BLaER1 treated with 17β-estradiol and CSF1 and Interleukin-3, amounts not matched to agents 10 nM and 100 nM (cell line): ENCODE data around the gene ADGRD1.

Experiments
- H3K27ac ChIP-seq, 11 experiments: shearing (Covaris generic); formaldehyde crosslinking; 2 replicates each; pipeline ENCODE4 v1.8.1; 2022
- H3K27me3 ChIP-seq, 11 experiments: shearing (Covaris generic); formaldehyde crosslinking; 2 replicates each; pipeline ENCODE4 v1.8.1; 2022
- H3K36me3 ChIP-seq, 11 experiments: shearing (Covaris generic); formaldehyde crosslinking; 2 replicates each; pipeline ENCODE4 v1.8.1; 2022
- H3K4me1 ChIP-seq, 10 experiments: shearing (Covaris generic); formaldehyde crosslinking; 2 replicates each; pipeline ENCODE4 v1.8.1; 2022
- H3K4me2 ChIP-seq, 11 experiments: shearing (Covaris generic); formaldehyde crosslinking; 2 replicates each; pipeline ENCODE4 v1.8.1; 2022
- H3K4me3 ChIP-seq, 10 experiments: shearing (Covaris generic); formaldehyde crosslinking; 2 replicates each; pipeline ENCODE4 v1.8.1; 2022
- H3K9ac ChIP-seq, 11 experiments: shearing (Covaris generic); formaldehyde crosslinking; 2 replicates each; pipeline ENCODE4 v1.8.1; 2022
- H3K9me3 ChIP-seq, 11 experiments: shearing (Covaris generic); formaldehyde crosslinking; replicated peaks in 1 of 11; 2 replicates each; pipeline ENCODE4 v1.8.1; 2022
- H4K20me1 ChIP-seq, 11 experiments: shearing (Covaris generic); formaldehyde crosslinking; 2 replicates each; pipeline ENCODE4 v1.8.1; 2022
- Cebpa-rat ChIP-seq, 11 experiments: shearing (Covaris generic); IDR thresholded peaks; 2 replicates each; pipeline ENCODE4 v1.8.1; 2022

Gene ADGRD1

GRCh38 chr12:130919086-130919485 is 34.6 kb upstream of the ADGRD1 start:
- Histone ChIP-seq H4K20me1 (no peaks in the 10 kb centered on the region; a peak in 1 of 22 replicates), H3K4me2 (no peak overlapping the region), H3K27me3 (peaks cover 0 to 8% (median 0%) of the 10 kb centered on the region in 11 experiments; a peak in 2 of 22 replicates), H3K9me3 (peaks cover 0 to 14% (median 8%) of the 10 kb centered on the region in 11 experiments; a peak in 12 of 22 replicates), H3K36me3 (no peaks in the 10 kb centered on the region), H3K27ac (no peak overlapping the region), H3K4me1 (peaks cover 5 to 29% (median 23%) of the 10 kb centered on the region in 10 experiments; a peak in 19 of 20 replicates), H3K4me3 (no peak overlapping the region), H3K9ac (no peak overlapping the region)
- no peak for TF ChIP-seq Cebpa-rat (IDR thresholded peaks at IDR 0.05)

GRCh38 chr12:130920119-130920703 is 33.5 kb upstream of the ADGRD1 start:
- Histone ChIP-seq H3K9me3 (peaks cover 0 to 14% (median 8%) of the 10 kb centered on the region in 11 experiments; a peak in 12 of 22 replicates), H3K4me2 (no peak overlapping the region)

GRCh38 chr12:130920723-130921381 is 32.9 kb upstream of the ADGRD1 start:
- Histone ChIP-seq H4K20me1 (no peaks in the 10 kb centered on the region; a peak in 1 of 22 replicates), H3K4me2 (no peak overlapping the region), H3K36me3 (no peaks in the 10 kb centered on the region), H3K27ac (no peak overlapping the region), H3K9me3 (peaks cover 0 to 14% (median 8%) of the 10 kb centered on the region in 11 experiments; a peak in 12 of 22 replicates), H3K27me3 (peaks cover 0 to 8% (median 0%) of the 10 kb centered on the region in 11 experiments; a peak in 2 of 22 replicates), H3K4me1 (peaks cover 15 to 38% (median 32%) of the 10 kb centered on the region in 10 experiments), H3K9ac (no peak overlapping the region), H3K4me3 (no peak overlapping the region)
- no peak for TF ChIP-seq Cebpa-rat (IDR thresholded peaks at IDR 0.05)

More at GRCh38 chr12:130920119-130920703, 33.5 kb upstream of the ADGRD1 start:
- TF ChIP-seq Cebpa-rat (IDR thresholded peaks at IDR 0.05), result no peak
- no peaks in the 10 kb centered on the region for H3K36me3 ChIP-seq
- H3K27ac ChIP-seq, result no peak overlapping the region
- H3K4me1 ChIP-seq, result peaks cover 9 to 35% (median 28%) of the 10 kb centered on the region in 10 experiments
- H3K27me3 ChIP-seq, result peaks cover 0 to 8% (median 0%) of the 10 kb centered on the region in 11 experiments; a peak in 2 of 22 replicates
- no peaks in the 10 kb centered on the region; a peak in 1 of 22 replicates for H4K20me1 ChIP-seq
- H3K4me3 ChIP-seq, result no peak overlapping the region
- no peak overlapping the region for H3K9ac ChIP-seq

GRCh38 chr12:130922511-130922953 is 31.2 kb upstream of the ADGRD1 start:
- Histone ChIP-seq H3K27ac (no peak overlapping the region), H3K27me3 (no peaks in the 10 kb centered on the region), H3K4me3 (no peak overlapping the region), H3K4me1 (peaks cover 9 to 23% (median 17%) of the 10 kb centered on the region in 10 experiments), H3K9ac (no peak overlapping the region), H3K4me2 (no peak overlapping the region), H4K20me1 (no peaks in the 10 kb centered on the region), H3K36me3 (no peaks in the 10 kb centered on the region), H3K9me3 (peaks cover 0 to 14% (median 8%) of the 10 kb centered on the region in 11 experiments; a peak in 12 of 22 replicates)
- no peak for TF ChIP-seq Cebpa-rat (IDR thresholded peaks at IDR 0.05)

GRCh38 chr12:130924966-130925665 is 28.6 kb upstream of the ADGRD1 start:
- Histone ChIP-seq H3K9me3 (peaks cover 0 to 14% (median 8%) of the 10 kb centered on the region in 11 experiments; a peak in 12 of 22 replicates), H3K4me1 (peaks cover 9 to 18% (median 14%) of the 10 kb centered on the region in 10 experiments), H3K27ac (peak overlapping the region in 1 of 11 experiments; percentile 25; a peak in 2 of 22 replicates), H3K9ac (0 out of 22 replicates have a peak overlapping the region, but pooled peaks of 3 of the 11 experiments have one; percentile 0 to 33 (median 9)), H3K27me3 (no peaks in the 10 kb centered on the region), H3K36me3 (no peaks in the 10 kb centered on the region), H3K4me2 (peak overlapping the region; percentile 8 to 83 (median 69); a peak in 21 of 22 replicates), H4K20me1 (no peaks in the 10 kb centered on the region), H3K4me3 (no peak overlapping the region)
- TF ChIP-seq Cebpa-rat (IDR thresholded peaks at IDR 0.05), result no peak

- H3K27ac ChIP-seq, result no peak overlapping the region; a peak in 1 of 22 replicates
- H3K27me3 ChIP-seq, result no peaks in the 10 kb centered on the region
- H3K4me3 ChIP-seq, result no peak overlapping the region
- no peaks in the 10 kb centered on the region for H4K20me1 ChIP-seq
- H3K4me1 ChIP-seq, result peaks cover 9 to 18% (median 14%) of the 10 kb centered on the region in 10 experiments
- H3K36me3 ChIP-seq, result no peaks in the 10 kb centered on the region
- H3K9ac ChIP-seq, result 0 out of 22 replicates have a peak overlapping the region, but pooled peaks of 1 of the 11 experiments have one; percentile 0
- H3K4me2 ChIP-seq, result peak overlapping the region; percentile 8 to 83 (median 69); a peak in 20 of 22 replicates
- no peak for TF ChIP-seq Cebpa-rat (IDR thresholded peaks at IDR 0.05)
- peaks cover 0 to 12% (median 8%) of the 10 kb centered on the region in 11 experiments; a peak in 12 of 22 replicates for H3K9me3 ChIP-seq
Observed at GRCh38 chr12:130925666-130926015, 28.1 kb upstream of the ADGRD1 start.

GRCh38 chr12:130929363-130929762 is 24.3 kb upstream of the ADGRD1 start:
- Histone ChIP-seq H4K20me1 (no peaks in the 10 kb centered on the region), H3K9ac (no peak overlapping the region), H3K4me3 (no peak overlapping the region), H3K9me3 (no peaks in the 10 kb centered on the region), H3K4me2 (no peak overlapping the region), H3K27me3 (no peaks in the 10 kb centered on the region), H3K36me3 (no peaks in the 10 kb centered on the region), H3K4me1 (peaks cover 9 to 27% (median 23%) of the 10 kb centered on the region in 10 experiments), H3K27ac (no peak overlapping the region)
- no peak for TF ChIP-seq Cebpa-rat (IDR thresholded peaks at IDR 0.05)

- no peak for TF ChIP-seq Cebpa-rat (IDR thresholded peaks at IDR 0.05)
- peak overlapping the region in 6 of 11 experiments; percentile 32 to 55 (median 35); a peak in 11 of 22 replicates for H3K4me2 ChIP-seq
Observed at GRCh38 chr12:130932061-130932930, 21.4 kb upstream of the ADGRD1 start.

More at GRCh38 chr12:130932061-130932930, 21.4 kb upstream of the ADGRD1 start:
- peaks cover 0 to 15% (median 9%) of the 10 kb centered on the region in 10 experiments; a peak in 11 of 20 replicates for H3K4me1 ChIP-seq
- no peak overlapping the region for H3K27ac ChIP-seq
- peaks cover 5 to 13% (median 9%) of the 10 kb centered on the region in 11 experiments; a peak in 12 of 22 replicates for H3K9me3 ChIP-seq
- no peak overlapping the region for H3K9ac ChIP-seq
- H3K27me3 ChIP-seq, result no peaks in the 10 kb centered on the region
- H3K4me3 ChIP-seq, result no peak overlapping the region
- H4K20me1 ChIP-seq, result no peaks in the 10 kb centered on the region
- no peaks in the 10 kb centered on the region for H3K36me3 ChIP-seq
